SJSA1 (cell line): ENCODE measurements around the gene MTA1. TPM values are rescaled to one million over a fixed set of nuclear protein-coding genes. Genes with fewer than 3 reads are reported as not detected.

Experiments
- DNase-seq, 2 experiments: peaks; one replicate each; pipeline ENCODE4 v3.0.0-alpha.2; 2015 to 2020; ENCODE audit warnings: low spot score in 2 of 2, low read depth in 1 of 2
- H3K27ac ChIP-seq: fragments of 250-450 bp; sonication (Bioruptor Pico); 2 replicates; pipeline ENCODE4 v1.5.1; 2020; ENCODE audit warnings: mild to moderate bottlenecking, moderate library complexity
- H3K27me3 ChIP-seq: fragments of 250-450 bp; sonication (Bioruptor Pico); replicated peaks from 2 replicates; pipeline ENCODE4 v1.5.1; 2020; ENCODE audit warnings: mild to moderate bottlenecking, moderate library complexity
- H3K36me3 ChIP-seq: fragments of 250-450 bp; sonication (Bioruptor Pico); 2 replicates; pipeline ENCODE4 v1.5.1; 2020; ENCODE audit warnings: mild to moderate bottlenecking
- H3K4me1 ChIP-seq: fragments of 250-450 bp; sonication (Bioruptor Pico); replicated peaks from 2 replicates; pipeline ENCODE4 v1.6.1; 2021; ENCODE audit warnings: mild to moderate bottlenecking
- H3K4me3 ChIP-seq: fragments of 250-450 bp; sonication (Bioruptor Pico); 2 replicates; pipeline ENCODE4 v1.5.1; 2020; ENCODE audit warnings: mild to moderate bottlenecking
- H3K9me3 ChIP-seq: fragments of 250-450 bp; sonication (Bioruptor Pico); replicated peaks from 2 replicates; pipeline ENCODE4 v1.5.1; 2020; ENCODE audit warnings: mild to moderate bottlenecking
- total RNA-seq: library from RNA; depleted of rRNA; stranded (reverse); fragments of >200 nt; shearing (Covaris generic); gene quantifications from 2 replicates; pipeline ENCODE4 v1.2.3, GENCODE V29; 2014; rRNA removed

MTA1 gene
- total RNA-seq, result 29.0 and 52.4 TPM in 2 replicates

GRCh38 chr14:105419195-105420091 lies at the start of gene MTA1:
TSS of gene MTA1 (plus strand) at chr14:105419827. CDS start at chr14:105420036, 209 bp downstream.
- peak within 1 kb of the TSS; percentile 57 for H3K4me3 ChIP-seq
- H3K27me3 ChIP-seq, result no peaks in the 10 kb centered on the region
- H3K36me3 ChIP-seq, result peaks cover 16% of the 10 kb centered on the region; the same call in 1 of the 2 replicates
- no peaks in the 10 kb centered on the region for H3K9me3 ChIP-seq
- peak within 1 kb of the TSS; percentile 55 for H3K27ac ChIP-seq
- no peak for DNase-seq
- H3K4me1 ChIP-seq, result peaks cover 25% of the 10 kb centered on the region

DNA sequence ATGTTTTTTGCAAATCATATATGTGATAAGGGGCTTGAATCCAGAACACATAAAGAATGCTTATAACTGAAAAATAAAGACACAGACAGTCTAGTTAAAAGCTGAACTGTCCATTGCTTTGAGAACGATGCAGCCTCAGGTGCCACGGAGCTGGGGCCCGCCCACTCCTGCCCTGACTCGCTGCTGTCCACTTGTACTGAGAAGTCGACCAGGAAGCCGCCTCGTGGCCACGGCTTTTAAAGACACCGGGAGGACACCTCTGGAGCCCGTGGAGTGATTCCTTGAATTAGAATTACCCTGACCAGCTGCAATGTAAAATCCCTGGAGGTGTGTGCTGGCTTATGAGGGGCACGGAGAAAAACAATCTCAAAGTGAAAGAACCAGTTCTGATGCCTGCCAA lies 45.2 kb upstream of the MTA1 start:
- Histone ChIP-seq H3K27me3 (no peaks in the 10 kb centered on the region), H3K4me1 (no peaks in the 10 kb centered on the region), H3K27ac (no peak overlapping the region), H3K4me3 (no peak overlapping the region), H3K36me3 (0 out of 2 replicates have a peak, but pooled peaks cover 3% of the 10 kb centered on the region), H3K9me3 (peaks cover 12% of the 10 kb centered on the region)
- DNase-seq, result no peak

GRCh38 chr14:105375635-105376057 lies 44.0 kb upstream of the MTA1 start:
- no peak for DNase-seq
- Histone ChIP-seq H3K4me1 (no peaks in the 10 kb centered on the region), H3K9me3 (peaks cover 12% of the 10 kb centered on the region), H3K36me3 (peaks cover 6% of the 10 kb centered on the region; the same call in 1 of the 2 replicates), H3K4me3 (no peak overlapping the region), H3K27ac (no peak overlapping the region), H3K27me3 (no peaks in the 10 kb centered on the region)

DNA sequence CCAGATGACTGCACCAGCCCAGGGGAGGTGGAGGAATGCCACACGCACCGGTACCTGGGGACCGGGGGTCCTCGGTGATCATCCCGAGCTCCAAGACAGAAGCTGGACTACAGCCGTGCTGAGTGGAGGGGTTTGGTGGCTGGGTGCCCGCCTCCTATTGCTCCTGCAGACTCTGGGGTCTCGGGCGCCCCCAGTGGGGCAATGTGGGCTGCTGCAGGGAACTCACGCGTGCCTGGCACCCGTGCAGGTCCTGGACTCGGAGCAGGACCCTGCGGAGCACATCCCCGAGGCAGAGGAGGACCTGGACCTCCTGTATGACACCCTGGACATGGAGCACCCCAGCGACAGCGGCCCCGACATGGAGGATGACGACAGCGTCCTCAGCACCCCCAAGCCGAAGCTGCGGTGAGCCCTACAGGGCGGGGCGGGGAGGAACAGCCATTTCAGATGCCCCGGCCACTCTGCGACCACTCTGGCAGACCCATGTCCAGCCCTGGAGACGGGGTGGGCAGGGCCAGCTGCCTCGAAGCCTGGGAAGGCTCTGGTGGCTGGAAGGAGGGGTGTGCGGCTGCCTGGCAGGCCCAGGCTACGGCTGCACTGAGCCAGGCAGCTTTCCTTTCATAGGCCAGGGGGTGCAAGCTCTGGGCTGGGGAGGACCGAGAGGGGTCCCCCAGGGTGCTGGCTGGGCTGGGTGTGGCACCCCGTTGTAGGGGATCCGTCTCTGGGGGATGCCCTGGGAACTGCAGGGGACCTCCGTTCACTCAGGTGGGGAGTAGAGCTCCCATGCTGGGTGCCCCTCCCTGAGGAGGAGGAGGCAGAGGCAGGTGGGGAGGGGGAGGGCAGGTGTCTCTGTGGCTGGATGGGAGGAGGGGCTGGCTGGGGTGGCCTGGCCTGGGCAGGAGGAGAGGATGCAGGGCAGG lies 42.8 kb upstream of the MTA1 start:
- no peak overlapping the region for H3K4me3 ChIP-seq
- no peaks in the 10 kb centered on the region for H3K27me3 ChIP-seq
- H3K27ac ChIP-seq, result no peak overlapping the region
- no peak for DNase-seq
- H3K36me3 ChIP-seq, result peaks cover 3% of the 10 kb centered on the region; the same call in 1 of the 2 replicates
- H3K4me1 ChIP-seq, result no peaks in the 10 kb centered on the region
- H3K9me3 ChIP-seq, result peaks cover 12% of the 10 kb centered on the region

DNA sequence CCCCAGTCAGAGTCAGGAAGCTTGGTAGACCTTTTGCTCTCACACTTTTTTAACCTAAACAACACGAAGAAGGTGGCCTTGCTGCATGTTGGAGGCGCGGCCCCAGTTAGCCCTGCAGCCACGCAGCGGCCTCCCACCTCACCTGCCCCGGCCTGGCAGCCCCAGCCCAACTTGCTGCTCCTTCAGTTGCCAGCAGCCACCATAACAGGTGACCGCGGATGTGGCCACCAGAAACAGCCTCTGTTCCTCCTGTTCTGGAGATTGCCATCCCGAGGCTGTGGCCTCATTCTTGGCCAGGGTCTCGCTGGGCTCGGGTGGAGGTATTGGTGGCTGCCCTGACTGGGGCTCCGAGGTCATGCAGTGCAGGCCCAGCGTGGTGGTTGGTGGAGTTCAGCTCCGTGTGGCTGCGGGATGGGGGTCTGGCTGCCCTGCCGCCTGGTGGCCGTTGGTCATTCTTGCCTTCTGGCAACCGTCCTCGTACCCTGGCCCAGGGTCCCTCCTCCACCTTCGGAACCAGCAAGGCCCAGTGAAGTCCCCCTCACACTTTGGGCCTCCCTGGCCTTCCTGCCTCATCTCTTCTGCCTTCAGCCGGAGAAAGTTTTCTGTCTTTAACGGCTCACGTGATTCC lies 42.0 kb upstream of the MTA1 start:
- no peaks in the 10 kb centered on the region for H3K4me1 ChIP-seq
- H3K27ac ChIP-seq, result no peak overlapping the region
- DNase-seq, result no peak
- no peaks in the 10 kb centered on the region for H3K27me3 ChIP-seq
- H3K9me3 ChIP-seq, result peaks cover 12% of the 10 kb centered on the region
- no peak overlapping the region for H3K4me3 ChIP-seq
- peaks cover 3% of the 10 kb centered on the region; the same call in 1 of the 2 replicates for H3K36me3 ChIP-seq

DNA sequence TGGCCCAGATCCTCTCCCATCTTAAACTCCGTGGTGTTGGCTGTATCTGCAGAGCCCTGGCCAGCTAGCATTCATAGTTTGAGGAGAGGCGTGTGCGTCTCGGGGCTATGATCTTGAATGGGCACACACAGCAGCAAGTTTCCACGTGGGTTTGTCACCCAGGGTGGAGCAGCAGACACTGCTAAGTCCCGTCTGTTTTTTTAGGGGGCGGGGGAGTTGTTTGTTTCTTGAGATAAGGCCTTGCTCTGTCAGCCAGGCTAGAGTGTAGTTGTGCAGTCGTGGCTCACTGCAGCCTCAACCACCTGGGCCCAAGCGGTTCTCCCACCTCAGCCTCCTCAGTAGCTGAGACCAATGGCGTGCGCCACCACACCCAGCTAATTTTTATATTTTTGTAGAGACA lies 41.4 kb upstream of the MTA1 start:
- peaks cover 3% of the 10 kb centered on the region; the same call in 1 of the 2 replicates for H3K36me3 ChIP-seq
- H3K4me3 ChIP-seq, result no peak overlapping the region
- no peak for DNase-seq
- no peak overlapping the region for H3K27ac ChIP-seq
- no peaks in the 10 kb centered on the region for H3K4me1 ChIP-seq
- H3K9me3 ChIP-seq, result peaks cover 12% of the 10 kb centered on the region
- no peaks in the 10 kb centered on the region for H3K27me3 ChIP-seq

- H3K4me1 ChIP-seq, result no peaks in the 10 kb centered on the region
- H3K27me3 ChIP-seq, result no peaks in the 10 kb centered on the region
- H3K9me3 ChIP-seq, result peaks cover 12% of the 10 kb centered on the region
- peak in 1 of 2 experiments; percentile 10 for DNase-seq
- H3K4me3 ChIP-seq, result no peak overlapping the region
- no peak overlapping the region for H3K27ac ChIP-seq
- H3K36me3 ChIP-seq, result peaks cover 3% of the 10 kb centered on the region; the same call in 1 of the 2 replicates
Observed at GRCh38 chr14:105378873-105379685, 40.5 kb upstream of the MTA1 start.

- H3K4me1 ChIP-seq, result no peaks in the 10 kb centered on the region
- H3K9me3 ChIP-seq, result peaks cover 12% of the 10 kb centered on the region
- H3K27ac ChIP-seq, result no peak overlapping the region
- DNase-seq, result no peak
- no peaks in the 10 kb centered on the region for H3K27me3 ChIP-seq
- H3K36me3 ChIP-seq, result peaks cover 3% of the 10 kb centered on the region; the same call in 1 of the 2 replicates
- no peak overlapping the region for H3K4me3 ChIP-seq
Observed at GRCh38 chr14:105379946-105380345, 39.7 kb upstream of the MTA1 start.

GRCh38 chr14:105380756-105381155 lies 38.9 kb upstream of the MTA1 start:
- Histone ChIP-seq H3K36me3 (peaks cover 3% of the 10 kb centered on the region; the same call in 1 of the 2 replicates), H3K4me1 (no peaks in the 10 kb centered on the region), H3K9me3 (peaks cover 12% of the 10 kb centered on the region), H3K4me3 (no peak overlapping the region), H3K27ac (no peak overlapping the region), H3K27me3 (no peaks in the 10 kb centered on the region)
- no peak for DNase-seq

GRCh38 chr14:105381446-105382342 lies 37.9 kb upstream of the MTA1 start:
- H3K4me1 ChIP-seq, result no peaks in the 10 kb centered on the region
- H3K27ac ChIP-seq, result no peak overlapping the region
- peaks cover 3% of the 10 kb centered on the region; the same call in 1 of the 2 replicates for H3K36me3 ChIP-seq
- no peaks in the 10 kb centered on the region for H3K27me3 ChIP-seq
- DNase-seq, result no peak
- H3K4me3 ChIP-seq, result no peak overlapping the region
- peaks cover 12% of the 10 kb centered on the region for H3K9me3 ChIP-seq

DNA sequence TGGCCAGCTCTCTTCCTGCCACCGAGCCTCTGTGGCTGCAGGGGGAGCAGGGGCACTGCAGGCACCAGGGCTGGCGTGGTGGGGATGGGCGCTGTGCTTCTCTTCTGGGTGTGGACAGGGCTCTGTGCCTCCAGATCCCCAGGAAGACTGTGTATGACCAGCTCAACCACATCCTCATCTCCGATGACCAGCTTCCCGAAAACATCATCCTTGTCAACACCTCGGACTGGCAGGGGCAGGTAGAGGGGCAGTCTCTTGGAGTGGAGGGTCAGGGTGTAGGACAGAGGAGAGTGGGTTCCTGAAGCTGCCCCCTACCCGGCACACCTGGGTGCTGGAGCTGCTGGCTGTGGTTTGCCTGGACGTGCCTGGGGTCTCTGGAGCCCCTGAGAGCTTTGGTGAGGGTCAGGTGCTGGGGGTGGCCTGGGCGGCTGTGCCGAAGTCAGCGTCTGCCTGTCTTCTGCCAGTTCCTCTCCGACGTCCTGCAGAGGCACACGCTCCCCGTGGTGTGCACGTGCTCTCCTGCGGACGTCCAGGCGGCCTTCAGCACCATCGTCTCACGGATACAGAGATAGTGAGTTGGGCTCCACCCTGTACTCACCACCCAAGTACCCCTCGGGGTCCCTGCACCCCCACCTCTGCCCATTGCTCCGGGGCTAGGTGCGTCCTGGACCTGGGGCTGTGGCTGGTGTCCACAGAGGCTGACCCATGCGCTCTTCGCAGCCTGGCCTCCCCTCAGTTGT lies 37.1 kb upstream of the MTA1 start:
- Histone ChIP-seq H3K4me3 (no peak overlapping the region), H3K27me3 (no peaks in the 10 kb centered on the region), H3K27ac (no peak overlapping the region), H3K4me1 (no peaks in the 10 kb centered on the region), H3K36me3 (peaks cover 3% of the 10 kb centered on the region; the same call in 1 of the 2 replicates), H3K9me3 (peaks cover 11% of the 10 kb centered on the region)
- DNase-seq, result no peak
